HEK293 (cell line): ENCODE data around the gene ZNF146.
"Not testable (repeated sequence)": the region's sequence is repeated elsewhere in the genome, so short reads cannot be mapped to it uniquely, and the experiment has no call there.

Source experiments
- ZNF114 ChIP-seq: fragments of 450-650 bp; formaldehyde crosslinking; IDR thresholded peaks from 2 replicates; pipeline ENCODE4 v1.5.0; 2017; ENCODE audit warnings: missing biosample characterization, missing genetic modification characterization
- ZNF776 ChIP-seq: fragments of 450-650 bp; formaldehyde crosslinking; IDR thresholded peaks from 2 replicates; pipeline ENCODE4 v1.5.0; 2017; ENCODE audit warnings: missing biosample characterization, missing genetic modification characterization, borderline replicate concordance
- TF ChIP-seq, protein P1 (sequence below): fragments of 450-650 bp; formaldehyde crosslinking; IDR thresholded peaks from 2 replicates; pipeline ENCODE4 v1.5.1; 2016; ENCODE audit warnings: missing biosample characterization, missing genetic modification characterization

DNA sequence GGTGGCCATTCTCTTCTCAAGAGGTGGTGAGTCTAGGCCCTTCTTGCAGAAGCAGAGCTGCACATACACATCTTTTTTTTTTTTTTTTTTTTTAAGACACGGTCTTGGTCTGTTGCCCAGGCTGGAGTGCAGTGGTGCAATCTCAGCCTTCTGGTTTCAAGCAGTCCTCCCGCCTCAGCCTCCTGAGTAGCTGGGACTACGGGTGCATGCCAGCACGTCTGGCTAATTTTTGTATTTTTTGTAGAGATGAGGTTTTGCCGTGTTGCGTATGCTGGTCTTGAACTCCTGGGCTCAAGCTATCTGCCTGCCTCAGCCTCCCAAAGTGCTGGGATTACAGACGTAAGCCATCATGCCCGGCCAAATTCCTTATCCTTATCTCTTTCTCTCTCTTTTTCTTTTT lies 41.1 kb upstream of the ZNF146 start:
- TF ChIP-seq, protein P1, sequence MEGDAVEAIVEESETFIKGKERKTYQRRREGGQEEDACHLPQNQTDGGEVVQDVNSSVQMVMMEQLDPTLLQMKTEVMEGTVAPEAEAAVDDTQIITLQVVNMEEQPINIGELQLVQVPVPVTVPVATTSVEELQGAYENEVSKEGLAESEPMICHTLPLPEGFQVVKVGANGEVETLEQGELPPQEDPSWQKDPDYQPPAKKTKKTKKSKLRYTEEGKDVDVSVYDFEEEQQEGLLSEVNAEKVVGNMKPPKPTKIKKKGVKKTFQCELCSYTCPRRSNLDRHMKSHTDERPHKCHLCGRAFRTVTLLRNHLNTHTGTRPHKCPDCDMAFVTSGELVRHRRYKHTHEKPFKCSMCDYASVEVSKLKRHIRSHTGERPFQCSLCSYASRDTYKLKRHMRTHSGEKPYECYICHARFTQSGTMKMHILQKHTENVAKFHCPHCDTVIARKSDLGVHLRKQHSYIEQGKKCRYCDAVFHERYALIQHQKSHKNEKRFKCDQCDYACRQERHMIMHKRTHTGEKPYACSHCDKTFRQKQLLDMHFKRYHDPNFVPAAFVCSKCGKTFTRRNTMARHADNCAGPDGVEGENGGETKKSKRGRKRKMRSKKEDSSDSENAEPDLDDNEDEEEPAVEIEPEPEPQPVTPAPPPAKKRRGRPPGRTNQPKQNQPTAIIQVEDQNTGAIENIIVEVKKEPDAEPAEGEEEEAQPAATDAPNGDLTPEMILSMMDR (tag by site-specific recombination): not testable (repeated sequence)
- TF ChIP-seq ZNF114; ZNF776 (tag by site-specific recombination): not testable (repeated sequence)
